Mesendoderm (in vitro differentiated cells): ENCODE measurements around the gene GALNT15.

Source experiments
- DNase-seq: peaks from one replicate; pipeline ENCODE4 v3.0.0; 2013
- H2AK5ac ChIP-seq: 2 replicates; pipeline ENCODE4 v1.6.1; 2013; ENCODE audit warnings: low read length, inconsistent platforms
- H2BK120ac ChIP-seq: 2 replicates; pipeline ENCODE4 v1.6.1; 2013; ENCODE audit warnings: low read depth, mild to moderate bottlenecking, low read length, moderate library complexity, mixed read lengths
- H2BK15ac ChIP-seq: replicated peaks from 2 replicates; pipeline ENCODE4 v1.6.1; 2013; ENCODE audit warnings: low read depth, mild to moderate bottlenecking, moderate library complexity
- H2BK5ac ChIP-seq: 2 replicates; pipeline ENCODE4 v1.6.1; 2013; ENCODE audit warnings: low read length, inconsistent platforms
- H3K18ac ChIP-seq: 2 replicates; pipeline ENCODE4 v1.6.1; 2013; ENCODE audit warnings: mild to moderate bottlenecking, low read length, mixed read lengths
- H3K23ac ChIP-seq: one replicate; pipeline ENCODE4 v1.6.1; 2013; ENCODE audit warnings: low read length
- H3K27ac ChIP-seq: 2 replicates; pipeline ENCODE4 v1.5.1; 2013; ENCODE audit warnings: low read depth, mild to moderate bottlenecking, inconsistent platforms, low read length, moderate library complexity
- H3K27me3 ChIP-seq: 2 replicates; pipeline ENCODE4 v1.6.1; 2013; ENCODE audit warnings: low read length, control low read depth, mild to moderate bottlenecking, inconsistent platforms; ENCODE audit not compliant: insufficient read depth, poor library complexity
- H3K36me3 ChIP-seq: 2 replicates; pipeline ENCODE4 v1.6.1; 2013; ENCODE audit warnings: low read length, inconsistent platforms; ENCODE audit not compliant: control insufficient read depth, insufficient read depth
- H3K4ac ChIP-seq: one replicate; pipeline ENCODE4 v1.6.1; 2013; ENCODE audit warnings: low read depth, mild to moderate bottlenecking, low read length, moderate library complexity
- H3K4me1 ChIP-seq: 2 replicates; pipeline ENCODE4 v1.6.1; 2013; ENCODE audit warnings: low read depth, low read length, inconsistent platforms; ENCODE audit not compliant: control insufficient read depth
- H3K4me2 ChIP-seq: 2 replicates; pipeline ENCODE4 v1.6.1; 2013; ENCODE audit warnings: low read length
- H3K4me3 ChIP-seq: 2 replicates; pipeline ENCODE4 v1.5.1; 2013; ENCODE audit warnings: mild to moderate bottlenecking, low read length
- H3K56ac ChIP-seq: one replicate; pipeline ENCODE4 v1.6.1; 2013; ENCODE audit warnings: low read length
- H3K79me1 ChIP-seq: 2 replicates; pipeline ENCODE4 v1.6.1; 2013; ENCODE audit warnings: low read length, inconsistent platforms
- H3K79me2 ChIP-seq: 2 replicates; pipeline ENCODE4 v1.6.1; 2013; ENCODE audit warnings: mild to moderate bottlenecking, low read length; ENCODE audit not compliant: control insufficient read depth, insufficient read depth
- H3K9ac ChIP-seq: 2 replicates; pipeline ENCODE4 v1.6.1; 2013; ENCODE audit warnings: low read length, inconsistent platforms
- H4K5ac ChIP-seq: one replicate; pipeline ENCODE4 v1.6.1; 2013; ENCODE audit warnings: low read length
- H4K8ac ChIP-seq: one replicate; pipeline ENCODE4 v1.6.1; 2013; ENCODE audit warnings: low read depth, mild to moderate bottlenecking, control low read depth, low read length, moderate library complexity
- WGBS: extraction: QIAGEN DNeasy Blood & Tissue Kit; methylation state at CpG from one replicate; pipeline ENCODE4 v1.1.7; 2013; ENCODE audit warnings: low lambda C conversion rate, missing lambda C conversion rate; ENCODE audit not compliant: insufficient coverage; ENCODE audit errors: extremely low coverage; 5-methylcytosine and 5-hydroxymethylcytosine counted together

The GALNT15 gene

GRCh38 chr3:16147220-16147994 lies 27.1 kb upstream of the GALNT15 start:
- Histone ChIP-seq H3K56ac (no peak overlapping the region), H3K9ac (no peak overlapping the region), H3K36me3 (no peaks in the 10 kb centered on the region), H3K79me2 (no peaks in the 10 kb centered on the region), H2AK5ac (no peak overlapping the region), H3K27ac (no peak overlapping the region), H3K18ac (no peak overlapping the region), H2BK15ac (no peak overlapping the region), H4K8ac (no peak overlapping the region), H2BK120ac (no peak overlapping the region), H3K4me3 (no peak overlapping the region), H3K4me2 (no peak overlapping the region), H3K79me1 (no peaks in the 10 kb centered on the region), H3K4me1 (no peaks in the 10 kb centered on the region), H3K23ac (no peak overlapping the region), H2BK5ac (no peak overlapping the region), H3K4ac (no peak overlapping the region), H3K27me3 (no peaks in the 10 kb centered on the region), H4K5ac (no peak overlapping the region)
- no peak for DNase-seq
- WGBS, result no CpG with 5 or more reads among the region's 2 CpGs

DNA sequence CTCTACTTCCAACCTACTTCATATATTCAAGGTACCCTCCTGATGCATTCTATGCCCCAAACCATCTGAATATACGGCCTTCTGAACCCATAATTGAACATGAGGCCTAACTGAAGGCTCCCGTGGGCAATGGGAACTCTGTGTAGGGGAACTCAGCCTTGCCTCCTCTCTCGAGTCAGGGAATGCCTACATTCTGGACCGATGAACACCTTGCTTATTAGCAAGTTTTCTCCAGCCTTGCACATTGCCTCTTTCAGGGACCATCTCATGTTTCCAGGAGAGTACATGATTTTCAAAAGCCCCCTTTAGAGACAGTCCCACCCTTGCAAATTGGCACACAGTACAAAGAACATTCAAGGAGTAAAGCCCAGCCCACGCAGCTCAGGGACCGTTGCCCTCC lies 26.3 kb upstream of the GALNT15 start:
- H3K9ac ChIP-seq, result no peak overlapping the region
- no peak overlapping the region for H2BK5ac ChIP-seq
- H3K18ac ChIP-seq, result no peak overlapping the region
- H2AK5ac ChIP-seq, result no peak overlapping the region
- H3K4me3 ChIP-seq, result no peak overlapping the region
- H3K4ac ChIP-seq, result no peak overlapping the region
- no peak overlapping the region for H4K8ac ChIP-seq
- no peaks in the 10 kb centered on the region for H3K4me1 ChIP-seq
- H3K4me2 ChIP-seq, result no peak overlapping the region
- H4K5ac ChIP-seq, result no peak overlapping the region
- no CpG with 5 or more reads among the region's 6 CpGs for WGBS
- H3K27me3 ChIP-seq, result no peaks in the 10 kb centered on the region
- H2BK15ac ChIP-seq, result no peak overlapping the region
- H3K79me2 ChIP-seq, result no peaks in the 10 kb centered on the region
- H3K56ac ChIP-seq, result no peak overlapping the region
- H3K27ac ChIP-seq, result no peak overlapping the region
- no peak overlapping the region for H2BK120ac ChIP-seq
- no peaks in the 10 kb centered on the region for H3K79me1 ChIP-seq
- H3K36me3 ChIP-seq, result no peaks in the 10 kb centered on the region
- no peak for DNase-seq
- H3K23ac ChIP-seq, result no peak overlapping the region

DNA sequence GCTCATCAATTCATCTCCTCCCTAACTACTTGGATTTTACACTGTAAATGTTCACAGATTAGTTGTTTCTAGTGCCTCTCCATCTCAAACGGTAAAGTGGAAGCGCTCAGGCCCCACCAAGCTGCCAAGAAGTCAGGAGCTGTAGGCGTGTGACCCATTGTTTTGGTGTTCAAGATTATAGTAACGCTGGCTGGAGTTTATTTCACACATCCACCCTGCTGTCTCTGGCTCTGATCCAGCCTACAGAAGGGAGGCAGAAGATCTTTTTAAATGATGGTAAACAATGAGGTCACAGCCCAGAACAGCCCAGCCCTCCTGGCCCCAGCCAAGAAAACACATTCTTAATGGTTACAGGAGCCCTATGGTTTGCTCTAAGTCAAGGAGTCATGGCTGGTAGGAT lies 25.7 kb upstream of the GALNT15 start:
- Histone ChIP-seq H3K27ac (no peak overlapping the region), H3K4me1 (no peaks in the 10 kb centered on the region), H4K5ac (no peak overlapping the region), H3K18ac (no peak overlapping the region), H4K8ac (no peak overlapping the region), H3K36me3 (no peaks in the 10 kb centered on the region), H3K4me3 (no peak overlapping the region), H3K79me1 (no peaks in the 10 kb centered on the region), H2BK120ac (no peak overlapping the region), H2AK5ac (no peak overlapping the region), H3K56ac (no peak overlapping the region), H3K79me2 (no peaks in the 10 kb centered on the region), H2BK15ac (no peak overlapping the region), H2BK5ac (no peak overlapping the region), H3K4me2 (no peak overlapping the region), H3K23ac (no peak overlapping the region), H3K27me3 (no peaks in the 10 kb centered on the region), H3K9ac (no peak overlapping the region), H3K4ac (no peak overlapping the region)
- DNase-seq, result no peak
- WGBS, result no CpG with 5 or more reads among the region's 4 CpGs

GRCh38 chr3:16150285-16150684 lies 24.2 kb upstream of the GALNT15 start:
- Histone ChIP-seq H3K4me3 (no peak overlapping the region), H3K18ac (no peak overlapping the region)

DNA sequence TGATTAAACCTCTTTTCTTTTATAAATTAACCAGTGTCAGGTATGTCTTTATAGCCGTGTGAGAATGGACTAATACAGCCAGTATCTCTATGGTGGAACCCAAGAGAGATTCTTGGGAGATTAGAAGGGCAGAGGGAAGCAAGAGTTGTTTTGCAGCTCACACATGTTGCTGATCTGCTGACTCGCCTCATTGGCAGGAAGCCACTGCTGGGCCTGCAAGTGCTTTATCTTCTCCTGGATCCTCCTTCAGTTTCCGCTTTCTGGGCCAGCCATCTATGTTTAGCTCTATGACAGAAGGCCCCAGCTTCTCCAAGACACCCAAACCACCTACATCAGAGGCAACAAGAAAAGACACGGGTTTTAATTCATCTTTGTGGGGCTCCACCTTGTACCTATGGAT lies 23.4 kb upstream of the GALNT15 start:
- Histone ChIP-seq H3K4me1 (no peaks in the 10 kb centered on the region), H2BK15ac (no peak overlapping the region), H3K79me1 (no peaks in the 10 kb centered on the region), H2BK5ac (no peak overlapping the region), H3K27ac (no peak overlapping the region), H3K9ac (no peak overlapping the region), H3K23ac (no peak overlapping the region), H4K8ac (no peak overlapping the region), H2BK120ac (no peak overlapping the region), H3K4me3 (no peak overlapping the region), H2AK5ac (no peak overlapping the region), H3K27me3 (no peaks in the 10 kb centered on the region), H3K18ac (no peak overlapping the region), H3K36me3 (no peaks in the 10 kb centered on the region), H3K79me2 (no peaks in the 10 kb centered on the region), H3K4me2 (no peak overlapping the region), H3K4ac (no peak overlapping the region), H4K5ac (no peak overlapping the region), H3K56ac (no peak overlapping the region)
- no peak for DNase-seq
- no CpG with 5 or more reads among the region's 4 CpGs for WGBS

More at GRCh38 chr3:16150285-16150684, 24.2 kb upstream of the GALNT15 start:
- no CpG with 5 or more reads among the region's 1 CpG for WGBS
- no peak overlapping the region for H4K5ac ChIP-seq
- no peaks in the 10 kb centered on the region for H3K79me1 ChIP-seq
- no peak overlapping the region for H3K4ac ChIP-seq
- no peak overlapping the region for H2AK5ac ChIP-seq
- no peak overlapping the region for H4K8ac ChIP-seq
- H3K23ac ChIP-seq, result no peak overlapping the region
- no peak for DNase-seq
- no peaks in the 10 kb centered on the region for H3K27me3 ChIP-seq
- H3K79me2 ChIP-seq, result no peaks in the 10 kb centered on the region
- H3K56ac ChIP-seq, result no peak overlapping the region
- no peak overlapping the region for H2BK5ac ChIP-seq
- no peaks in the 10 kb centered on the region for H3K36me3 ChIP-seq
- no peak overlapping the region for H3K4me2 ChIP-seq
- no peak overlapping the region for H2BK120ac ChIP-seq
- H3K27ac ChIP-seq, result no peak overlapping the region
- no peaks in the 10 kb centered on the region for H3K4me1 ChIP-seq
- no peak overlapping the region for H2BK15ac ChIP-seq
- no peak overlapping the region for H3K9ac ChIP-seq

DNA sequence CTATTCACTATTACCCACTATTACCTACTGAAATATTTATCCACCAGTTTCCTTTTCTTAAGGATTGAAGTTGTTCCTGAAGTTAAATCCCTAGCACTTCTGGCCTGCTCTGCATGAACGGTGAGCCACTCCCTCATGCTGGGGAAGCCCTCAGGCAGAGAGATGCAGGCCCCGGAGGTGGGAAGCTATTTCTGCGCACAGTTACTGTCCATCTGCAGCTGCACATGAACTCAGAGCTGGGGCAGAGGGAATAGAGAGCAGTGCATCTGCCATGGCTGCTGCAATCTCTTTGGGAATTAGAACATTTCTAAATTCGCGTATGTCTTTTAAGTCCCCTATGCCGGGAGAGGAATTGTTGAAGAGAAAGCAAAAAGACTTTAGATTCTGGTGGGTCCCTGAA lies 6.3 kb upstream of the GALNT15 start:
- no peak overlapping the region for H3K56ac ChIP-seq
- H3K79me1 ChIP-seq, result no peaks in the 10 kb centered on the region
- no CpG with 5 or more reads among the region's 6 CpGs for WGBS
- H3K4me1 ChIP-seq, result no peaks in the 10 kb centered on the region
- H3K27me3 ChIP-seq, result no peaks in the 10 kb centered on the region
- H3K4me3 ChIP-seq, result no peak overlapping the region
- H3K27ac ChIP-seq, result no peak overlapping the region
- H4K8ac ChIP-seq, result no peak overlapping the region
- no peak overlapping the region for H3K9ac ChIP-seq
- DNase-seq, result no peak
- H3K4ac ChIP-seq, result no peak overlapping the region
- no peak overlapping the region for H2BK5ac ChIP-seq
- H3K36me3 ChIP-seq, result no peaks in the 10 kb centered on the region
- H2BK120ac ChIP-seq, result no peak overlapping the region
- H2BK15ac ChIP-seq, result no peak overlapping the region
- no peak overlapping the region for H3K18ac ChIP-seq
- no peak overlapping the region for H4K5ac ChIP-seq
- H3K4me2 ChIP-seq, result no peak overlapping the region
- no peaks in the 10 kb centered on the region for H3K79me2 ChIP-seq
- H2AK5ac ChIP-seq, result no peak overlapping the region
- H3K23ac ChIP-seq, result no peak overlapping the region
